ENCODE measurements around the gene PLEKHH2. TPM values are rescaled to one million over a fixed set of nuclear protein-coding genes. Genes with fewer than 3 reads are reported as not detected.

PLEKHH2 gene
- total RNA-seq, 1 experiment from 2014 or later = 7.1 TPM

- Histone ChIP-seq H3K27me3 (no peaks in the 10 kb centered on the region), H3K36me3 (no peaks in the 10 kb centered on the region), H3K4me1 (0 out of 2 replicates have a peak, but pooled peaks cover 4% of the 10 kb centered on the region), H3K4me3 (no peak overlapping the region), H3K27ac (no peak overlapping the region), H3K9me3 (replicated peaks) (no peaks in the 10 kb centered on the region)
- DNase-seq = no peak
Observed at GRCh38 chr2:43778233-43778632, 141.2 kb downstream of the PLEKHH2 start.

- Histone ChIP-seq H3K27ac (no peak overlapping the region), H3K36me3 (no peaks in the 10 kb centered on the region; the same call in 1 of the 2 replicates), H3K9me3 (replicated peaks) (0 out of 2 replicates have a peak, but pooled peaks cover 3% of the 10 kb centered on the region), H3K4me1 (no peaks in the 10 kb centered on the region), H3K4me3 (no peak overlapping the region), H3K27me3 (no peaks in the 10 kb centered on the region)
- no peak for DNase-seq
Observed at GRCh38 chr2:43787895-43788294, 150.8 kb downstream of the PLEKHH2 start.

- H3K36me3 ChIP-seq = no peaks in the 10 kb centered on the region; the same call in 1 of the 2 replicates
Observed at GRCh38 chr2:43788646-43789045, 151.6 kb downstream of the PLEKHH2 start.

DNA sequence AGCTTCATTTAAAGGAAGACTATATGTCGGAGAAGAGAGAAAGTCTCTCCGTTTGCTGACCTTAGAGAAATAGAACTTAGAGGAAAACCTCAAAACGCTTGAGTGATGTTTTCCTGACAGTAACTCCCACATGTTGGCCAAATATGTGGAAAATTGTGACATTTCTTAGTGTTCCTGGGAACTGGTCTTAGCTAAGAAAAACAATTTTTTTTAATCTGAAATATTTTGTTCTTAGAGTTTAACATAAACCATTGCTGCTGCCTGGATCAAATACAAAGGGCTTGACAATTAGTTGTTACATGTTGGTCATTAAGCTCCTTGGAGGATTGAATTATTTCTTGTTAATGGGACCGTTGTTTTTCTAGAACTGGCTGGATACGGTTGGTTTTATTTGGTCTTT lies 153.1 kb downstream of the PLEKHH2 start:
- no peak overlapping the region for H3K27ac ChIP-seq
- no peak overlapping the region for H3K4me3 ChIP-seq
- no peaks in the 10 kb centered on the region for H3K27me3 ChIP-seq
- DNase-seq = no peak
- no peaks in the 10 kb centered on the region; the same call in 1 of the 2 replicates for H3K36me3 ChIP-seq
- 0 out of 2 replicates have a peak, but pooled peaks cover 3% of the 10 kb centered on the region for H3K9me3 ChIP-seq (replicated peaks)
- H3K4me1 ChIP-seq = no peaks in the 10 kb centered on the region

More at GRCh38 chr2:43788646-43789045, 151.6 kb downstream of the PLEKHH2 start:
- Histone ChIP-seq H3K4me3 (no peak overlapping the region), H3K27ac (no peak overlapping the region), H3K9me3 (replicated peaks) (0 out of 2 replicates have a peak, but pooled peaks cover 3% of the 10 kb centered on the region), H3K4me1 (no peaks in the 10 kb centered on the region), H3K27me3 (no peaks in the 10 kb centered on the region)
- DNase-seq = no peak

- Histone ChIP-seq H3K4me3 (no peak overlapping the region), H3K27ac (no peak overlapping the region), H3K4me1 (no peaks in the 10 kb centered on the region), H3K9me3 (replicated peaks) (0 out of 2 replicates have a peak, but pooled peaks cover 3% of the 10 kb centered on the region), H3K36me3 (no peaks in the 10 kb centered on the region; the same call in 1 of the 2 replicates), H3K27me3 (no peaks in the 10 kb centered on the region)
- peak in 1 of 2 experiments; percentile 33 for DNase-seq
Observed at GRCh38 chr2:43791035-43791765, 154.1 kb downstream of the PLEKHH2 start.

DNA sequence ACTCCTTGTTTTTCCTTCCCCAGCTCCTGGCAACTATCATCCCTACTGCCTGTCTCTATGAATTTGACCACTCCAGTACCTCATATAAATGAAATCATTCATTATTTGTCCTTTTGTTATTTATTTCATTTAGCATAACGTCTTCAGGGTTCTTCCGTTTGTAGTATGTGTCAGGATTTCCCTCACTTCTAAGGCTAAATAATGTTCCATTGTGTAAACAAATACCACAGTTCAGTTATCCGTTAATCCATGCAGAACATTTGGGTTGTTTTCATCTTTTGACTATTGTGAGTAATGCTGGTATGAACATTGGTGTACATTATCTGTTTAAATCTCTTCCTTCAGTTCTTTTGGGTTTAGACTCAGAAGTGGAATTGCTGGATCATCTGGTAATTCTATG lies 155.6 kb downstream of the PLEKHH2 start:
- Histone ChIP-seq H3K36me3 (no peaks in the 10 kb centered on the region; the same call in 1 of the 2 replicates), H3K4me3 (no peak overlapping the region), H3K9me3 (replicated peaks) (0 out of 2 replicates have a peak, but pooled peaks cover 3% of the 10 kb centered on the region), H3K4me1 (no peaks in the 10 kb centered on the region), H3K27ac (no peak overlapping the region), H3K27me3 (no peaks in the 10 kb centered on the region)
- no peak for DNase-seq

DNA sequence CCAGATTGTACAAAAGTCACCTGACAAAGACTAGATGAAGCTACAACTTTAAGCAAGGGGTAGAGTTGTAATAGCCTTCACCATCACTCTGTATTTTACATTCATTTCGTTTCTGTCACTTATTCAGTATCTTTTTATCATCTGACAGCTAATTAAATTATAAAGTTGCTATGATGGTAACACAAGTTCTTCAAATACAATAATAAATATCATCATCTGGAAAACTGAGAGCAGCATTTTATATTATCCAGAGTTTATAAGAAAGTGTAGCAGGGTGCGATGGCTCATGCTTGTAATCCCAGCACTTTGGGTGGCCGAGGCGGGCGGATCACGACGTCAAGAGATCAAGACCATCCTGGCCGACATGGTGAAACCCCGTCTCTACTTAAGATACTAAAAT lies 157.9 kb downstream of the PLEKHH2 start:
- Histone ChIP-seq H3K36me3 (no peaks in the 10 kb centered on the region; the same call in 1 of the 2 replicates), H3K9me3 (replicated peaks) (0 out of 2 replicates have a peak, but pooled peaks cover 3% of the 10 kb centered on the region), H3K4me3 (no peak overlapping the region), H3K27ac (no peak overlapping the region), H3K27me3 (no peaks in the 10 kb centered on the region), H3K4me1 (no peaks in the 10 kb centered on the region)
- DNase-seq = no peak

GRCh38 chr2:43796206-43796605 lies 159.1 kb downstream of the PLEKHH2 start:
- Histone ChIP-seq H3K27me3 (no peaks in the 10 kb centered on the region), H3K4me3 (no peak overlapping the region), H3K4me1 (no peaks in the 10 kb centered on the region), H3K36me3 (no peaks in the 10 kb centered on the region; the same call in 1 of the 2 replicates), H3K9me3 (replicated peaks) (0 out of 2 replicates have a peak, but pooled peaks cover 3% of the 10 kb centered on the region), H3K27ac (no peak overlapping the region)
- no peak for DNase-seq

- Histone ChIP-seq H3K27ac (no peak overlapping the region), H3K4me3 (no peak overlapping the region), H3K36me3 (no peaks in the 10 kb centered on the region), H3K27me3 (no peaks in the 10 kb centered on the region), H3K9me3 (replicated peaks) (no peaks in the 10 kb centered on the region), H3K4me1 (no peaks in the 10 kb centered on the region)
- DNase-seq = peak in 1 of 2 experiments; percentile 31
Observed at GRCh38 chr2:43798300-43798699, 161.2 kb downstream of the PLEKHH2 start.

DNA sequence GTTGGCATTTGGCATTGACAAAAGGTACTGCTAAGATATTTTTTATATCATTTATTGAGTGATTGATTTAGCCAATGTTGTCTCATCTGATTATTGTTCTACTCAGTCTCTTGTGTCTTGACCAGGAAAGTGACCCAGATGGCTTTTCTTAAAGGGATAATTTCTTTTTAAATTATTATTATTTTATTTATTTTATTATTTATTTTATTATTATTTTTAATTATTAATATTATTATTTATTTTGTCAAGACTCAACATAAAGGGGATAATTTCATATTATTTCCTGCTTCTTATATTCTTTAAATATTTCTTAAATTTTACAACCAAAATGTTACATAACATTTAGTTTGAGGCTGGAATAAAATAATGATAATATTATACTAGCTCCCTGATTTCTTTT lies 163.8 kb downstream of the PLEKHH2 start:
- no peak for DNase-seq
- Histone ChIP-seq H3K4me3 (no peak overlapping the region), H3K27ac (no peak overlapping the region), H3K36me3 (no peaks in the 10 kb centered on the region), H3K27me3 (no peaks in the 10 kb centered on the region), H3K9me3 (replicated peaks) (no peaks in the 10 kb centered on the region), H3K4me1 (no peaks in the 10 kb centered on the region)

GRCh38 chr2:43802135-43802534 lies 165.1 kb downstream of the PLEKHH2 start:
- Histone ChIP-seq H3K27ac (no peak overlapping the region), H3K4me1 (no peaks in the 10 kb centered on the region), H3K9me3 (replicated peaks) (no peaks in the 10 kb centered on the region), H3K36me3 (no peaks in the 10 kb centered on the region), H3K4me3 (no peak overlapping the region), H3K27me3 (no peaks in the 10 kb centered on the region)
- no peak for DNase-seq

- Histone ChIP-seq H3K4me1 (no peaks in the 10 kb centered on the region), H3K27ac (no peak overlapping the region), H3K4me3 (no peak overlapping the region), H3K27me3 (no peaks in the 10 kb centered on the region), H3K9me3 (replicated peaks) (no peaks in the 10 kb centered on the region), H3K36me3 (no peaks in the 10 kb centered on the region)
- DNase-seq = no peak
Observed at GRCh38 chr2:43803113-43803512, 166.1 kb downstream of the PLEKHH2 start.

DNA sequence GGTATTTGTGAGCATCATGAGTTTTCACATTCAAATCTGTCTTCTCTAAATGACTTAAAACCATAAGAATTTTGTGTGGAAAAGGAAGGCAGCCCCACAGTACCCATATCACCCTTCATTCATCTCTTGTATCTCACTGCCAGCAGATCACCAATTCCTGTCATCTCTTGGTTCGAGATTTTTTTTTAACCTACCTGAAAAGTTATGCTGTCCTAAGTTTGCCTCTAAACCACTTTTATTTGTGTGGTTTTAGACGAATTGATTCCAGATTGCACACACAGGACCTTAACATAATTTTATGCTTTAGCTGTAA lies 169.6 kb downstream of the PLEKHH2 start:
- Histone ChIP-seq H3K4me3 (no peak overlapping the region), H3K27ac (no peak overlapping the region), H3K27me3 (no peaks in the 10 kb centered on the region), H3K9me3 (replicated peaks) (no peaks in the 10 kb centered on the region), H3K4me1 (no peaks in the 10 kb centered on the region), H3K36me3 (no peaks in the 10 kb centered on the region)
- DNase-seq = no peak

GRCh38 chr2:43810452-43810851 lies 173.4 kb downstream of the PLEKHH2 start:
- DNase-seq = no peak
- H3K9me3 ChIP-seq (replicated peaks) = no peaks in the 10 kb centered on the region
- H3K27ac ChIP-seq = no peak overlapping the region
- no peaks in the 10 kb centered on the region for H3K36me3 ChIP-seq
- no peak overlapping the region for H3K4me3 ChIP-seq
- H3K4me1 ChIP-seq = no peaks in the 10 kb centered on the region
- H3K27me3 ChIP-seq = no peaks in the 10 kb centered on the region

- Histone ChIP-seq H3K4me3 (no peak overlapping the region), H3K36me3 (no peaks in the 10 kb centered on the region), H3K27ac (no peak overlapping the region), H3K27me3 (no peaks in the 10 kb centered on the region), H3K9me3 (replicated peaks) (no peaks in the 10 kb centered on the region), H3K4me1 (no peaks in the 10 kb centered on the region)
- DNase-seq = no peak
Observed at GRCh38 chr2:43810888-43811287, 173.8 kb downstream of the PLEKHH2 start.

DNA sequence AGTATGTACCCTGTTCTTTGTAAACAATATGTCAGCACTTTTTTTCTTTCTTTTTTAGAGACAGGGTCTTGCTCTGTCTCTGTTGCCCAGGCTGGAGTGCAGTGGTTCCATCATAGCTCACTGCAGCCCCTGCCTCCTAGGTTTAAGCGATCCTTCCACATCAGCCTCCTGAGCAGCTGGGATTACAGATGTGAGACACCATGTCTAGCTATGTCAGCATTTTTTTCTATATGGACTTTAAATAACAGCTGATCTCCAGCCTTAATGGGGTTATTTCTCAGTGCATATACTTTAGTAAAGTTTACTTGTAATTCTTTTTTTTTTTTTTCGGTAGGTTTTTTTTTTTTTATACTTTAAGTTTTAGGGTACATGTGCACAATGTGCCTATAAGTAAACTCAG lies 174.9 kb downstream of the PLEKHH2 start:
- no peaks in the 10 kb centered on the region for H3K27me3 ChIP-seq
- DNase-seq = no peak
- H3K4me3 ChIP-seq = no peak overlapping the region
- H3K9me3 ChIP-seq (replicated peaks) = no peaks in the 10 kb centered on the region
- no peak overlapping the region for H3K27ac ChIP-seq
- H3K4me1 ChIP-seq = no peaks in the 10 kb centered on the region
- no peaks in the 10 kb centered on the region for H3K36me3 ChIP-seq
